ENCODE data around the gene OR2F2. TPM values are rescaled to one million over a fixed set of nuclear protein-coding genes. Genes with fewer than 3 reads are reported as not detected.

OR2F2 gene
- total RNA-seq, 1 experiment from 2014 or later = not detected

DNA sequence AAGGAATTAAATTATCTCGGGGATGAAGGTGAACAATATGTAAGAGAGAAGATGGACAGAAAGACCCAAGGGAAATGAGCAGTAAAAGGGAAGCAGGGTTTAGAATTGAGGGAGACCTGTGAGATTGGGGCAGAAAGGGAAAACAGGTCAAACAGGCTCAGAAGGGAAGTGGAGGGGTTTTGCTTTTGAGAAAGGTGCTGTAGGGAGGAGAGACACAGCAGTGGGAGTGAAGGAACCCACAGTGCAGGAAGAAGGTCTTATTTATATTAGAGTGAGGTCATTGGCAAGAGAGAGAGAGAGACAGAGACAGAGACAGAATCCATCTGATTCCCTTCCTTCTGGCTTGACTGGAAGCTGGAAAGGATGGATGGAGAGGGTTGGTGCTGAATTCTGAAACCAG is 29.5 kb upstream of the OR2F2 start:
- no peaks in the 10 kb centered on the region for H4K20me1 ChIP-seq (ENCODE audit: insufficient read depth)
- H3K27me3 ChIP-seq (ENCODE audit: insufficient read depth, low read length) = no peaks in the 10 kb centered on the region
- DNase-seq (ENCODE audit: low read depth, low spot score) (no peak), ATAC-seq (no peak)
- ChIA-PET RAD21 (ENCODE audit: low non-redundant PET in 1 of 2, low total read pairs in 2 of 2, uncharacterized antibody in 2 of 2, unreplicated experiment in 2 of 2) (no interaction called here), POLR2A (no interaction called here), CTCF (no interaction called here)
- H3K4me1 ChIP-seq (ENCODE audit: control insufficient read depth in 1 of 2, insufficient read depth in 2 of 2, low read length in 2 of 2) = peaks cover 2 to 13% of the 10 kb centered on the region in 2 experiments; a peak in 3 of 4 replicates
- no peak overlapping the region for H3K9ac ChIP-seq (ENCODE audit: low read length)
- H2AFZ ChIP-seq (ENCODE audit: low read depth, low read length, poor library complexity, severe bottlenecking) = no peak overlapping the region
- no peak overlapping the region for H3K27ac ChIP-seq (ENCODE audit: low read depth, low read length)
- no peak overlapping the region for H3K4me3 ChIP-seq (replicated peaks in 1 of 2; ENCODE audit: low read depth in 1 of 2, low read length in 2 of 2)
- peaks cover 11% of the 10 kb centered on the region for H3K79me2 ChIP-seq (ENCODE audit: insufficient read depth, low read length)
- TF ChIP-seq POLR2A (IDR thresholded peaks at IDR 0.05; ENCODE audit: borderline replicate concordance, extremely low read depth, insufficient read depth, insufficient read length) = no peak
- TF ChIP-seq ATF3 (IDR thresholded peaks at IDR 0.05) = no peak
- no peak for TF ChIP-seq ZFX (IDR thresholded peaks at IDR 0.05)
- TF ChIP-seq ZNF274 (IDR thresholded peaks at IDR 0.05; ENCODE audit: low read depth, low read length) = no peak
- no TSS peak for BruUV-seq (replicated peaks)
- no peaks in the 10 kb centered on the region for H3K36me3 ChIP-seq (ENCODE audit: control insufficient read depth in 1 of 2, insufficient read depth in 2 of 2, low read length in 2 of 2)
- H3K9me3 ChIP-seq (ENCODE audit: control insufficient read depth in 1 of 2, insufficient read depth in 1 of 2, low read depth in 1 of 2, low read length in 2 of 2) = no peaks in the 10 kb centered on the region
- no peak overlapping the region for H3K4me2 ChIP-seq (ENCODE audit: low read length)
- H3K9me2 ChIP-seq (ENCODE audit: insufficient read depth) = no peaks in the 10 kb centered on the region
- intact Hi-C loops (cut with micrococcal nuclease) = loop anchor here (10.0 kb wide), 1 partner anchor 119 kb away; no protein-coding TSS in a partner anchor

GRCh38 chr7:143906151-143906550 is 28.9 kb upstream of the OR2F2 start:
- Histone ChIP-seq H3K9me3 (ENCODE audit: control insufficient read depth in 1 of 2, insufficient read depth in 1 of 2, low read depth in 1 of 2, low read length in 2 of 2) (no peaks in the 10 kb centered on the region), H3K9me2 (ENCODE audit: insufficient read depth) (no peaks in the 10 kb centered on the region), H3K79me2 (ENCODE audit: insufficient read depth, low read length) (peaks cover 4% of the 10 kb centered on the region), H3K36me3 (ENCODE audit: control insufficient read depth in 1 of 2, insufficient read depth in 2 of 2, low read length in 2 of 2) (no peaks in the 10 kb centered on the region), H3K27ac (ENCODE audit: low read depth, low read length) (no peak overlapping the region), H2AFZ (ENCODE audit: low read depth, low read length, poor library complexity, severe bottlenecking) (no peak overlapping the region), H3K9ac (ENCODE audit: low read length) (no peak overlapping the region), H3K4me2 (ENCODE audit: low read length) (no peak overlapping the region), H4K20me1 (ENCODE audit: insufficient read depth) (no peaks in the 10 kb centered on the region), H3K4me1 (ENCODE audit: control insufficient read depth in 1 of 2, insufficient read depth in 2 of 2, low read length in 2 of 2) (peaks cover 2 to 8% of the 10 kb centered on the region in 2 experiments; a peak in 2 of 4 replicates), H3K27me3 (ENCODE audit: insufficient read depth, low read length) (no peaks in the 10 kb centered on the region), H3K4me3 (replicated peaks in 1 of 2; ENCODE audit: low read depth in 1 of 2, low read length in 2 of 2) (no peak overlapping the region)
- POLR2A ChIA-PET = no interaction called here
- ATAC-seq (no peak), DNase-seq (ENCODE audit: low read depth, low spot score) (no peak)
- intact Hi-C loops (cut with micrococcal nuclease) = loop anchor here (10.0 kb wide), 1 partner anchor 119 kb away; no protein-coding TSS in a partner anchor
- RAD21 ChIA-PET (ENCODE audit: low non-redundant PET in 1 of 2, low total read pairs in 2 of 2, uncharacterized antibody in 2 of 2, unreplicated experiment in 2 of 2) = no interaction called here
- BruUV-seq (replicated peaks) = no TSS peak
- CTCF ChIA-PET = no interaction called here
- TF ChIP-seq CEBPB (IDR thresholded peaks at IDR 0.05; ENCODE audit: low read depth) = no peak
- TF ChIP-seq POLR2A (IDR thresholded peaks at IDR 0.05; ENCODE audit: borderline replicate concordance, extremely low read depth, insufficient read depth, insufficient read length) = no peak
- TF ChIP-seq CTCF (IDR thresholded peaks at IDR 0.05 in 2 of 3, conservative IDR thresholded peaks at IDR 0.05 in 1 of 3; ENCODE audit: borderline replicate concordance in 1 of 3, insufficient read depth in 1 of 3, low read depth in 2 of 3, low read length in 2 of 3) = no peak
- TF ChIP-seq, protein P1, sequence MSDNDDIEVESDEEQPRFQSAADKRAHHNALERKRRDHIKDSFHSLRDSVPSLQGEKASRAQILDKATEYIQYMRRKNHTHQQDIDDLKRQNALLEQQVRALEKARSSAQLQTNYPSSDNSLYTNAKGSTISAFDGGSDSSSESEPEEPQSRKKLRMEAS (IDR thresholded peaks at IDR 0.05) = no peak
- TF ChIP-seq JUND (IDR thresholded peaks at IDR 0.05) = no peak
- TF ChIP-seq FOSL1 (IDR thresholded peaks at IDR 0.05; ENCODE audit: low read depth) = no peak
- no peak for TF ChIP-seq SP1 (IDR thresholded peaks at IDR 0.05; ENCODE audit: low read depth)
- no peak for TF ChIP-seq EZH2phosphoT487 (IDR thresholded peaks at IDR 0.05; ENCODE audit: borderline replicate concordance)
- no peak for TF ChIP-seq ZFX (IDR thresholded peaks at IDR 0.05)
- TF ChIP-seq RAD21 (IDR thresholded peaks at IDR 0.05; ENCODE audit: low read depth) = no peak
- TF ChIP-seq, protein P2, sequence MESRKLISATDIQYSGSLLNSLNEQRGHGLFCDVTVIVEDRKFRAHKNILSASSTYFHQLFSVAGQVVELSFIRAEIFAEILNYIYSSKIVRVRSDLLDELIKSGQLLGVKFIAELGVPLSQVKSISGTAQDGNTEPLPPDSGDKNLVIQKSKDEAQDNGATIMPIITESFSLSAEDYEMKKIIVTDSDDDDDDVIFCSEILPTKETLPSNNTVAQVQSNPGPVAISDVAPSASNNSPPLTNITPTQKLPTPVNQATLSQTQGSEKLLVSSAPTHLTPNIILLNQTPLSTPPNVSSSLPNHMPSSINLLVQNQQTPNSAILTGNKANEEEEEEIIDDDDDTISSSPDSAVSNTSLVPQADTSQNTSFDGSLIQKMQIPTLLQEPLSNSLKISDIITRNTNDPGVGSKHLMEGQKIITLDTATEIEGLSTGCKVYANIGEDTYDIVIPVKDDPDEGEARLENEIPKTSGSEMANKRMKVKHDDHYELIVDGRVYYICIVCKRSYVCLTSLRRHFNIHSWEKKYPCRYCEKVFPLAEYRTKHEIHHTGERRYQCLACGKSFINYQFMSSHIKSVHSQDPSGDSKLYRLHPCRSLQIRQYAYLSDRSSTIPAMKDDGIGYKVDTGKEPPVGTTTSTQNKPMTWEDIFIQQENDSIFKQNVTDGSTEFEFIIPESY (IDR thresholded peaks at IDR 0.05; ENCODE audit: extremely low read depth, insufficient replicate concordance, low read length) = no peak
- no peak for TF ChIP-seq SRF (IDR thresholded peaks at IDR 0.05; ENCODE audit: low read depth)
- TF ChIP-seq ELF1 (IDR thresholded peaks at IDR 0.05; ENCODE audit: borderline replicate concordance, low read depth) = no peak
- no peak for TF ChIP-seq ATF3 (IDR thresholded peaks at IDR 0.05)
- no peak for TF ChIP-seq EGR1 (IDR thresholded peaks at IDR 0.05; ENCODE audit: low read depth)
- TF ChIP-seq POLR2AphosphoS5 (IDR thresholded peaks at IDR 0.05; ENCODE audit: low read depth, low read length) = no peak

Data from HCT116 (cell line).